ENCODE measurements around the gene PODXL.

The PODXL gene

DNA sequence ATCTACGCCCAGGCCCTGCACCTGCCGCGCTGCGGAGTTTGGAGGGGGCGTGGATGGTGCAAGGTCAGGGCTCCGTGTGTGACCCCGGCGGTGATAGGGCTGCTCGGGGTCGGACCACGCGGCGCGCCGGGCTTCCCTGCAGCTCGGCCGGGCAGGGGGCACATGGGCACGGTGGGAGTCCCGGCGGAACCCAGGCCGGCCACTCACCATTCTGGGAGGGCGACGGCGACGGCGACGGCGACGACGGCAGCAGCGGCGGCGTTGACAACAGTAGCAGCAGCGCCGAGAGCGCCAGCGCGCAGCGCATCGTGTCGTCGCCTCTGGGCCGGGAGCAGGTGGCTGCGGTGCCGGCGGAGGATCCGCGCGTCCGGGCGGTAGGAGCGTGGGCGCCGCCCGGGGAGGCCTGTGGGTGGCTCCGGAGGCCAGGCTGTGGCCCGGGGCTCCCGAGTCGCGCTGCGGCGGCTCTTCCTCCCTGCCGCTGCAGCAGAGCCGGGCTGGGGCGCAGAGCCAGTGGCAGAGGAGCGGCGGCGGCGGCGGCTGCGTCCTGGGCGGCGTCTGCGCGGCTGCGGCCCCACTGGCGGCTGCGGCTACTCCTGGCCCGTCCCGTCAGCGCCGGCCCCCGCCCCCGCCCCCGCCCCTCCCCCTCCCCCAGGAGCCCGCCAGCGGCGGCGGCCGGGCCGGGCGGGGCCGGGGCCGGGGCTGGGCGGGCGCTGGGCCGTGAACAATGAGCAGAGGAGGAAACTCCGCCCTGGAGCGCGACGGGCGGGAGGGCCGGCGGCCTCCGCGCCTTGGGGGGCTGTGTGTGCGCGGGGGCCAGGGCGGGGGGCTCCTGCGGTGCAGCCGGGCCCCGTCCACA lies at the start of gene PODXL:
TSS of gene PODXL (minus strand) at position 576 of the 856 bp plus-strand sequence. CDS start at position 307, 269 bp downstream.
- DNase-seq (ENCODE audit: low spot score): peak; percentile 90

DNA sequence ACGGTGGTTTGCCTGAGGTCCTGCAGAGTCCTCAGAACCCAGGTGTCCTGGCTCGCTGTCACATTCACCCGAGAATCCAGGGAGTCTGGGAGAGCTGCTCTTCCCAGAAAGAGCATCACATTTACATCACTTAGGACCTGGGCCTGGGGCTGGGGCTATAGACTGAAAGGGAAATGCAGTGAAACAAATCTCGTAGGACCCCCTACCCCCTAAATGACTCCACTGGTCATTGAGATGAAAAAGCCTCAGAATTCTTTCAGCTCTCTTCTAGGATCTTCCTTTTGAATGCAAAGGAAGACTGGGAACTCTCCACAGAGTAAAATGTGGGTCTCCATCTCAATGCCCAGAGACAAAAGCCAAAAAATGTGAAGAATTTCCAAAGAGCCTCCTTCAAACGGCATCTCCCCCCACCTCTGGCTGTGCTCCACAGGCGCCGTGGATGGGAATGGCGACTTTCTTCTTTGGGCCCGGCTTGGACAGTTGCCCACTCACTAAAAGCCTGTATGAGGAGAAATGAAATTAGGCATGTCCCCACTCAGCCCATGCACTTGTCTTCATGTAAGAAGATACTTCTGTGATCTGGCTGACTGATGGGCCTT lies 49.0 kb upstream of the PODXL start:
- DNase-seq (ENCODE audit: low spot score): no peak

DNA sequence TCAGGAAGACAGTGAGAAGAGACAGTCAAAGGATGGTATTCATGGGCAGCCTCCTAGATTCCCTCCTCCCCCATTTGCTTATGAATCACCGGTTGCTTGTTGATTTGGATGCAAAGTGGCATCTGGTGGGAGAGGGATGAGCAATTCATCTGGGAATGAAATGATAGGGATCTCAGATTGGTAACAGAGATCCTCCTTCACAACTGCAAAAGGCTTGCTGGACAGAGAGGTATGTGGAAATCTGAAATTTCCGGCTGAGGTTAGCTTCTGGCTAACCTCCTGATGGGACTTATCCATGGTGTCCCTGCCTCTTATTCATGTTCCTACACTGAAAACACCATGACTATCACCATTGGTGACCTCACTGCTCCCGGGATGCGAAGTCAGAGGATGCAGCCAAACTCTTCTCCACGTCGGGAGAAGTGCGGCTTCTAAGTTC lies 48.4 kb upstream of the PODXL start:
- DNase-seq (ENCODE audit: low spot score): no peak

DNA sequence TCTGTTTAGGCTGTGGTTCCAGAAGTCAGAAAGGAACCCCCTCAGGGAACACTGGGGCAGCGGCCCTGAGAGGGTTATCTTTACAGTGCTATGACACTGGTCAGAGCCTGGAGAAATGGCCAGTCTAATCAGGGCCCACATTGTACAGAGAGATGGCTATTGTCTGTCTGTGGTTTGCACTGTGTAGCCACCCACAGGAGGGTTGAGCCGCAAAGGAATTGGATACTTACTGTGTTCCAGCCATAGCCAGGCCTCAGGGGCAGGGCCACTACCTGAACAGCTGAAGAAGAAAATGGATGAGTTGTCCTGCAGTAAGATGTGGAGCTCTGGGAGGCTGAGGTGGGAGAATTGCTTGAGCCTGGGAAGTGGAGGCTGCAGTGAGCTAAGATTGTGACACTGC lies 47.5 kb upstream of the PODXL start:
- no peak for DNase-seq (ENCODE audit: low spot score)

DNA sequence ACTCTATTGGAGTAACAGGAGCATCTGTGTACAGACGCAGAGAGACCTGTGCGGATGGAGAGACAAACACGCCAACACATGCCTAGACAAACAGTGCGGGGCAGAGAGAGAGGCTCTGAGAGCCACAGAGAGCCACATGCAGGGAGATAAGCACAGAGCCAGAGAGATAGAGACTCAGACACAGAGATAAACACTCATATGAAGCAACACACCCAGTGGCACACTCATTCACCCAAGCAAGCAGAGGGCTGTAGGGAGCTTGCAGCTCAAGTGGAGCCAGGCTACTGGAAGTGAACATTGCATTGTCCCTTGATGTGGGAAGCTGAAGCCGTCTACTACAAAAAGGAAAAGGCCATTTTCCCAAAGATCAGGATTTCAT lies 46.6 kb upstream of the PODXL start:
- DNase-seq (ENCODE audit: low spot score): no peak

DNA sequence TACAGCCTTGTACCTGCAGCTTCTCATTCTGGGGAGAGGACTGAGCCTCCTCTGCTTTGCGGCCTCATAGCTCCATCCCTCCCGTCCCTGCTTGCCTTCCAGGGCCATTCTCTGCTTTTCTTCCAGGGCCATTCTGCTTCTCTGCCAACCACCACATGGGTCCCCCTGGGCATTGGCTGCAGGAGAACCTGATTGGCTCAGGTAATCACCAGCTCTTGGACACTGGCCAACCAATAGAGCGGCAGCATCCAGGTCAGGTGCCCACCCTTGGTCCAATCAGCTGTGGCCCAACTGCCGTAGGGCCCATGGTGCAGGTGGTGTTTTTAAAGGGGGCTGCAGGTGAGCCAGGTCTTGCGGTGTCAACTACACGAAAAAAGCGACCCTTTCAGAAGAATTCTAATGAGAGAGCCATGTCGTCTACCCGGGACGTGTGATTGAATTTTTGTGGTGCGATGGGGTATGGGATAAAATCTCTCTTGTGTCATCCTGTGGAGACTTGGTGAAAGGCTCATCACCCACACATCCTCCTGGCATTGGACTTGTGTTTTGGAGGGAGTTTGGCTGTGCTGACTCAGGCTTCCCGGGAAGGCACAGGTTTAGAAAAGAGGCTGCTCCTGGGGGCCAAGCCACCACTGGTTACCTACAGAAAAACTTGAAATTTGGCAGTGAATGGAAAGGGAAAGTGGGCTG lies 46.0 kb upstream of the PODXL start:
- no peak for DNase-seq (ENCODE audit: low spot score)

DNA sequence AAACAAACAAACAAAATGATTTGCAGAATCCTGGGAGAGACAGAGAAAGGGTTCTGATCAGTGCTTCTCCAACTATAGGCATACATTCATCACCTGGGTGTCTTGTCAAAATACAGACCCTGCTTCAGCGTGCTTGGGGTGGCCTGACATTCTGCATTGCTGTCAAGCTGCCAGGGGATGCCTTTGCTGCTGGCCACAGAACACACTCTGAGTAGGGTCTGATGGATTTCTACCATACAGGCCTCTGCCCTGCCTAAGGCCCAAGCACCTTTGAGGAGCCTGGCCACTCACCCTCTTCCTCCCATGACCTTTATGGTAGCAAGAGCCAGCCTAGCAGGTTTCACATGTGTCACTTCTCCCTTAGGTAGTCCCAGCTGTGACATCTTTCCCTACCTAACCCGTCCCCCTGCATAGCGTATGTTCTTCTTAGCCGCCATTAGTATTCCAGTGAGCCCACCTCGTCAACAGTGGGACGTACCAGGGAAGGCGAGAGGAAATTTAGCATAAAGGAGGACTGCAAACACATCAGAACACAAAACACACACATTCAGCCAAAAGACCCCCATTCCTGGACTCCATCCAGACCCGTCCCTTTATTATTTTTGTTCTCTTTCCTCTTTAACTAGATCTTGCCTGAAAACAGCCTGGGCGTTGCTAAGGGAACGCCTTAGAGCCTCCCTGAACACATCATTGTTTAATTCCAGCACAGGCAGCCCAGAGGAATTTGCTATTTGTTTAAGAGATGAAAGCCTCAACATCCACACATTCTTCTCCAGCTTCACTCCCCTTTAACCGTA lies 43.9 kb upstream of the PODXL start:
- DNase-seq (ENCODE audit: low spot score): no peak

DNA sequence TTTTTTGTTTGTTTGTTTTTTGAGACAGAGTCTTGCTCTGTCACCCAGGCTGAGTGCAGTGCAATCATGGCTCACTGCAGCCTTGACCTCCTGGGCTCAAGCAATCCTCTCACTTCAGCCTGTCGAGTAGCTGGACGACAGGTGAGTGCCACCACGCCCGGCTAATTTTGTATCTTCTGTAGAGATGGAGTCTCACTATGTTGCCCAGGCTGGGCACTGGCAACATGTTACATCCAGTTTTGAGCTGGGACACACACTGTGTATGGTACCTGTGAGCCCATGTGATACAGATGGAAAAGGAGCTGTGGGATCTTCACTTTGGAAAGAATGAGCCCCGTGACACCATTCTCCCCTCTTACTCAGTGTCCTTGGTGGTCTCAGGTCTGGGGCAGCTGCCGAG lies 40.4 kb upstream of the PODXL start:
- no peak for DNase-seq (ENCODE audit: low spot score)

DNA sequence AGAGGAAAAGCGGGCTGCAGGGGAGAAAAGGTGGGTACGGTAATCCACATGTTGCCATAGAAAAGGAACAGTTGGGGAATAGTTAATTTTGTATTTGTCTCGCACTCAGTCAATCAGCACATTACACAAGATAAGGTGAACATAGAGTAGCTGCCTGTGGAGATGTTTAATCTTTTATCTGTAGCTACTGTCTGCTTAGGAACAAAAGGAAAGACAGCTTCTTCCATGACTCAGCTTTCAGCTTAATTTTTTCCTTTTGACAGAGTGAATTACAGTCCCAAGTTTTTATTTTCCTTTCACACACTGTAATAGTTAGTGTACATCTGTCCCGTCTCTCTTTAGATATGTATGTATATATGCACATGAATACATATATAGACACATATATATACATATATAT lies 39.3 kb upstream of the PODXL start:
- no peak for DNase-seq (ENCODE audit: low spot score)

DNA sequence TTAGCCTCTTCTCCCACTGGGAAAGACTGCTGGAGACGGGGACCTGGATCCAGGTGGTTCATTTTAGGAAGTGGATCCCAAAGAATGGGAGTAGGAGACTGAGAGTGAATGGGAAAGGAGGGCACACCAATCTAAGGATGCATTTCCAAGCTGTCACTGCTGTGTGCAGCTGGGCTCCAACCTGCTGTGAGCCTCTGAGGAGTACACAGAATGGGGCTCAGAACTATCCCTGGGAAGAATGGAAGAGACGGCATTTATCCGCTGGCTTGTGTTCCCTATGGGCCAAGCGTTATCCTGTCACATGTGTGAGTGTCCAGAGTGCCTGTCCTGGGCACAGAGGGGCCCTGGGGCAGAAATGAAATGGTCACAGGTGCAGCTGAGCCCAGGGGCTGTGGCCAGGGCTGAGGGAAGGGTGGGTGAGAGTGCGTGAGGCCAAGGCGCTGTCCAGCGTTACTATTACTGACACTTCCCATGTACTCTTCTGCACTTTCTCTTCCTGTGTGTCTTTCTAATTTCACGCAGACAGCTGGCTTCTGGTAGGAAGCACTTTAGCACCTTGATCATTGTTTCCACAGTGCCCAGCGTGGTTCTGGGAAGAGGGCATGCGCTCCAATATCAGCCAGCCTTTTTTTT lies 35.4 kb upstream of the PODXL start:
- no peak for DNase-seq (ENCODE audit: low spot score)

DNA sequence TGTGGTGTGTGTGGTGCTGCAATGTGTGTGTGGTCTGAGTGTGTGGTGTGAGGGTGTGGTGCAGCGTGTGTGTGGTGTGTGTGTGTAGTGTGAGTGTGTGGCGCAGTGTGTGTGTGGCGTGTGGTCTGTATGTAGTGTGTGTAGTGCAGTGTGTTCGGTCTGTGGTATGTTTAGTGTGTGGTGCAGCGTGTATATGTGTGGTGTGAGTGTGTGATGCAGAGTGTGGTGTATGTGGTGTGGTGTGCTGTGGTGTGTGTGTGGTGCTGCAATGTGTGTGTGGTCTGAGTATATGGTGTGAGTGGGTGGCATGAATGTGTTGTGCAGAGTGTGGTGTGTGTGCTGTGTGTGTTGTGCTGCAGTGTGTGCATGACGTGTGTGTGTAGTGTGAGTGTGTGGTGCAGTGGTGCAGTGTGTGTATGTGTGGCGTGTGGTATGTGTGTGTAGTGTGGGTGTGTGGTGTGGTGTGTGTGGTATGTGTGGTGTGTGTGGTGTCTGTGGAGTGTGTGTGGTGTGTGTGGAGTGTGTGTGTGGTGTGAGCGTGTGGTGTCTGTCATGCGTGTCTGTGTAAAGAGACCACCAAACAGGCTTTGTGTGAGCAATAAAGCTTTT lies 31.0 kb upstream of the PODXL start:
- DNase-seq (ENCODE audit: low spot score): no peak

DNA sequence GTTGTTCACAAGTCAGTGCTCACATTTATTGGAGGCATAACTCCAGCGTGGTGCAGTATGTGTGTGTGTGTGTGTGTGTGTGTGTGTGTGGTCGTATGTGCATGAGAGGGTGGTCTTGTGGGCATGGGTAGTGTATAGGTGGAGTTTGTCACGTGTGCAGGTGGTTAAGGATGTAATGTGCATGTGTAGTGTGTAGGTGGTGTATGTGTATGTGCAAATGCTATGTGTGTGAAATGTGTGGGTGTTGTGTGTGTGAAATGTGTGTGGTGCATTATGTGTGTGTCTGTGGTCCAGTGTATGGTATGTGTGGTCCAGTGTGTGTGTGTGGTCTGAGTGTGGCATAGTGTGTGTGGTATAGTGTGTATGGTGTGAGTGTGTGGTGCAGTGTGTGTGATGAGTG lies 30.3 kb upstream of the PODXL start:
- DNase-seq (ENCODE audit: low spot score): no peak

DNA sequence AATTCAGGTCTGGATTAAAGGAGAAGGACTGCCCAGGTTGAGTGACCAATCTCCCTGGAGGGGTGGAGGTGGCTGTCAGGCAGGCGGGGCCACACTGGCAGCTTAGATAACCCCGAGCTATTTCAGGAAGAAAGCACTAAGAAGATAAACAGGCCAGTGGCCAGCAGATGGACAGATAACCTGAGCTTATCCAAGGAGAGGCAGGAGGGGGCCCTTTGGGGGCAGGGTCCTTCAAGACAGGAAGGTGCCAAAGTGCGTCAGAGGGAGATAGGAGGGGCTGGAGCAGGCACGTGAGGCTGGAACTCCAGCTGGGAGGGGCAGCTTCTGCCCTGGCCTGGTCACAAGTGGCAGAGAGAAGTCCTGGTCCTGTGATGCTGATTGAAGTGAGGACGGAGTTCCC lies 29.8 kb upstream of the PODXL start:
- no peak for DNase-seq (ENCODE audit: low spot score)

DNA sequence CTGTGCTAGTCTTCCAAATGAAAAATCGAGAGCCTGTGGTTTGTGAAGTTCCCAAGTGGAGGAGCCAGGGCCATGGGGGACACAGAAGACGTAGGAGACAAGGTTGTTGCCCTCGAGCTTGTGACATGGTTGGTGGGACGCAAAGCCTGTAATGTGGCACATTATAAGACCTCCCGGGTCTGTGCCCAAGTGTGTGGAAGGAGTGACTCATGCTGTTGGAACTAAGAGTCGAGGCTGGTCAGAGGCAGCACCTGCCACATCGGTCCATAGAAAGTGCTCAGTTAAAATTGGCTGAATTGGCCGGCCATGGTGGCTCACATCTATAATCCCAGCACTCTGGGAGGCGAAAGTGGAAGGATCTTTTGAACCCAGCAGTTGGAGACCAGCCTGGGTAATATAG lies 27.0 kb upstream of the PODXL start:
- DNase-seq (ENCODE audit: low spot score): no peak

DNA sequence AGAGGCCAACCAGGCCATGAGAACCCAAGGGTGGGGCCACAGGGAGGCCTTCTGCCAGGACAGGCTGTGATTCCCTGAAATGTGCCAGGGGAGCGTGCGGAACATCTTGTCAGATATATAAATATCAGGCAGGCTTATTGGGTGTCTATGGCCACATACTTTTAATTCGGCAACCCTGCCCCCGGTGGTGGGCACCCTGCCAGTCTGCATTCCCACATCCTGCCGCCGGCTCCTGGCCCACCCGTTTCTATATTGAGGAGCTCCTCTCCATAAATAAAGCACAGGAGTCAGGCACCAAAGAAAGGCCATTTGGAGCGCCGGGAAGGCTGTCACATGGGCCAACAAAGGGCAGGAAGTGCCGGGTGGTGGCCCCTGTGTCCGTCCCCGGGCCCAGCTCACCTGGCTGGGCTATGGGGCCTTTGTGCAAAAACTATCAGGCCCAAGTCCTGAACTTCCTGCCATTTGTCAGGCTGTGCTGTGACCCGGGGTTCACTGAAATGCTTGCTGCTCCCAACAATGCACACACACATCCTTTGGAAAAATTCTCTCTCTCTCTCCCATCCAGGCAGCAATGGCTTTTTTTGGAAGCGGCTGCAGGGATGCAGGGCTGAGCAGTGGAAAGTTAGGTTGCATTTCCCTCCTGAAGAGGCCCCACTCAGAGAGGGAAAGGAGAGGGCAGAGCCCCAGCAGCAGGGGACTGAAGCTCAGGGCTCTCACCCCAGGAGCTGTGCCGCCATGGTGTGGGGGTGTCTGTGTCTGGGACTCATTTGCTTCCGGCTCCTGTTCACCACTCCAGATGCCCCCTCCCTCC lies 25.0 kb upstream of the PODXL start:
- no peak for DNase-seq (ENCODE audit: low spot score)

DNA sequence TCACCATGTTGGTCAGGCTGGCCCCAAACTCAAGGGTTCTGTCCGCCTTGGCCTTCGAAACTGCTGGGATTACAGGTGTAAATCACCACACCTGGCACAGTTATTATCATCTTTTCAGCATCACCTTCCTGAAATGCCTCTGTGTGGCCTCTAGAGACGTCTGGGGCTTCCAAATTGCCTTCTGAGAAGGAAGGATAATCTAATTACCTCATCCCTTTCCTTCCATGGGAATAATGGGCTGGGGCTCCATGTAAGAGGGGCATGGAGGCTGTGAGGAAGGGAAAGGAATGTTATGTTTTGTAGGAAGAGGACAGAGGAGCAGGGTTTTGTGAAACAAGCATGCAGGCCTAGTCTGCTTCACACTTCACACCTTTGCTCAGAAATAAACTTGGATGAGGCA lies 22.2 kb upstream of the PODXL start:
- no peak for DNase-seq (ENCODE audit: low spot score)

DNA sequence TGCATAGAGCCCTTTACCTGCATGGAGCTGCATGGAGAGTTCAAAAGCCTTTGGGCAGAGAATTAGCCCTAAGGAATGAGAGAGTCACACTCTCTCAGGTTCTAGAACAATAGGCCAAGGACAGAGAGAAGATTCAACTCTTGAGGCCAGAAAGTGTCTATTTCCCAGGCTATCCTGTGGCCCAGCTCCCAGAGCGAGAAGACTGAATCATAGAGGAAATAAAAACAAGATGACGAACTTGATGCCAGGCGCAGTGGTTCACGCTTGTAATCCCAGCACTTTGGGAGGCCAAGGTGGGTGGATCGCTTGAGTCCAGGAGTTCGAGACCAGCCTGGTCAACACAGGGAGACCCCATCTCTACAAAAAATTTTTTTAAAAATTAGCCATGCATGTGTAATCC lies 18.3 kb upstream of the PODXL start:
- no peak for DNase-seq (ENCODE audit: low spot score)

DNA sequence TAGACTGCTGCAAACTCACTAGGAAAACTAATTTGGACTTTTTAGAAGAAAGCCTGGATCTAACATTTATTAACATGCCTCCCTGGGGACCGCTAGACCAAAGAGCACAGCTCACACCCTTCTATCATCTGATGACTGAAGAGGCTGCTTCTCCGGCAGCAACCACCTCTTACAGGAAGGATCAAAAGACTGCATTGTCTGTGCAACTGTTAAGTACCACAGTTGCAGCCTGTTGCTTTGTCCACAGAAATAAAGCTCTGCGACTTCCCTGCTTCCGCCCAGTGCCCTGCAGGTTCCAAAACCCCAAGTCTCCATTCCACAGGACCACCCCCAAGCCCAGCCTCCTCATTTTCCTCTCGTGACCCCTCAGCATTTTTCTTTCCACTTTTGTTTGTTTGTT lies 14.0 kb upstream of the PODXL start:
- DNase-seq (ENCODE audit: low spot score): no peak

DNA sequence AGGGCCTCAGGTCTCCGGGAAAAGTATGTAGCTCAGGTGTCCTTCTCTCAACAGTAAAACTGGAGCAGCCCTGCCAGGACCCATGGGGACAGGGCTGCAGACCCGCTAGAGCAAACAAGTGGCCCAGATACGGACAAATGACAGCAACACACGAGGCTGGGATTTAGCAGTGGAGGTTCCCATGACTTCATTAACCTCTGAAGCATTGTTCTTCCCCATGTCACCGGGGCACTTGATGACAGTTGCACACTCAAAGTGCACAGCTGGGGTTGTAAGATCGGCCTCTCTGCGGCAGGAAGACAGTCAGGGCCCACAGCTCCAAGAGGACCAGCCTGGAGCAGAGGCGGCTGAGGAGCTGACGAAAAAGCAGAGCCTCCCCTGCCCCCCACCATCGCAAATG lies 12.5 kb upstream of the PODXL start:
- no peak for DNase-seq (ENCODE audit: low spot score)

DNA sequence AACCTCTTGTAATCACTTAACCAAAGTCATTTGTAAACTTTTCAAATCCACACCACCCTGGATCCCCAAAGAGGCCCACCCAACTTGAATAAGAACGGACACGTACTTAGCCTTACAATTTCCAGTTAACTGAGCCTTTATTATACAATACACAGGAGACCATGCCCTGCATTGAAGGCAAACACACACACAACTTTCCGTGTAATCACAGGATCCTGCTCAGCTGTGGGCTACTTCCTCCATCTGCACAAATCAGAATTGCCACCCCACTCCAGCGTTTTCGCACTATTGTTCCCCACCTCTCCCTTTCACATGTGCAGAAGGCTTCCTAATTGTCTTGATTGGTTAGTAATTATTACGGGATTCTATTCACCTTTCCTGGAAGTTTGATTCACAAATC lies 12.1 kb upstream of the PODXL start:
- DNase-seq (ENCODE audit: low spot score): no peak

DNA sequence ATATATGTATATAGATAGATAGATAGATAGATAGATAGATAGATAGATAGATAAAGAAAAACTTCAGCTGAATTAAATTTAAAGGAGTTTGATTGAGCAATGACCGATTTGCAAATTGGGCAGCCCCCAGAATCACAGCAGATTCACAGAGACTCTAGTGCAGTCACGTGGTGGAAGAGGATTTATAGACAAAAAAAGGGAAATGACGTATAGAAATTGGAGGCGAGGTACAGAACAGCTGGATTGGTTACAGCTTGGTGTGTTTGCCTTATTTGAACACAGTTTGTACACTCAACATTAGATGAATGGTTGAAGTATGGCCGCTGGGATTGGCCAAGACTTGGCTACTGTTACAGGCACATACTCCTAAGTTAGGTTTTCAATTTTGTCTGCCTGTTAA lies 8.2 kb upstream of the PODXL start:
- no peak for DNase-seq (ENCODE audit: low spot score)

Data from ecto neural progenitor cell (in vitro differentiated cells).